Endothelial cell of umbilical vein (primary cell): ENCODE results near the gene TCF25. TPM values are rescaled to one million over a fixed set of nuclear protein-coding genes. Genes with fewer than 3 reads are reported as not detected.

Experiments used
- BruUV-seq: library from RNA; stranded (reverse); fragments of 400-500 nt; replicated peaks from 2 replicates; lab custom pipeline; 2021; lab: Mats Ljungman, UMichigan
- CTCF ChIA-PET: fragments of 300-600, 350-600 bp; sonication (Branson Sonifier 250); formaldehyde crosslinking; loops from one replicate; lab custom pipeline; 2021; ENCODE audit warnings: antibody characterized with exemption, inconsistent platforms; lab: Charles Lee
- POLR2A ChIA-PET: fragments of 300-600, 350-600 bp; sonication (Branson Sonifier 250); formaldehyde crosslinking; loops from one replicate; lab custom pipeline; 2021; ENCODE audit warnings: antibody characterized with exemption, inconsistent platforms; lab: Charles Lee
- DNase-seq: peaks from one replicate; pipeline ENCODE4 v3.0.0-alpha.2; 2011; ENCODE audit warnings: low read depth, low spot score
- FAIRE-seq: peaks from 2 replicates; lab custom pipeline; 2011; peaks lifted over from hg19 to GRCh38; lab: Jason Lieb, UNC
- H2AFZ ChIP-seq: 2 replicates; pipeline ENCODE4 v1.6.0; 2012; ENCODE audit warnings: low read depth, low read length, control low read depth, inconsistent platforms
- H3K27ac ChIP-seq: 2 replicates; pipeline ENCODE4 v1.5.1; 2011; ENCODE audit warnings: low read depth, mild to moderate bottlenecking, control low read depth, low read length, moderate library complexity; ENCODE audit not compliant: insufficient read depth
- H3K27me3 ChIP-seq, 2 experiments: 2 replicates each; pipeline versions ENCODE4 v1.6.0 to v1.6.1; 2011; ENCODE audit warnings: low read length in 2 of 2, mixed read lengths in 1 of 2; ENCODE audit not compliant: control insufficient read depth in 2 of 2, insufficient read depth in 2 of 2
- H3K36me3 ChIP-seq, 2 experiments: 2 replicates in 1 of 2; 3 replicates in 1 of 2; pipeline ENCODE4 v1.5.1; 2011; ENCODE audit warnings: low read length in 2 of 2, mild to moderate bottlenecking in 1 of 2, moderate library complexity in 1 of 2; ENCODE audit not compliant: control insufficient read depth in 2 of 2, insufficient read depth in 2 of 2; ENCODE audit errors: extremely low read depth in 1 of 2
- H3K4me1 ChIP-seq: 3 replicates; pipeline ENCODE4 v1.5.1; 2011; ENCODE audit warnings: mild to moderate bottlenecking, low read length; ENCODE audit not compliant: control insufficient read depth, insufficient read depth; ENCODE audit errors: extremely low read depth
- H3K4me2 ChIP-seq: 2 replicates; pipeline ENCODE4 v1.6.1; 2011; ENCODE audit warnings: low read length, control low read depth, mixed read lengths; ENCODE audit not compliant: insufficient read depth
- H3K4me3 ChIP-seq, 3 experiments: fragments of 200-600 bp in 1 of 3; sonication (generic), shearing (Covaris generic) in 1 of 3; replicated peaks in 1 of 3; 2 replicates each; pipeline ENCODE4 v1.5.1; 2011 to 2016; ENCODE audit warnings: control low read depth in 3 of 3, low read length in 3 of 3, mild to moderate bottlenecking in 2 of 3, inconsistent platforms in 1 of 3, low read depth in 1 of 3, moderate library complexity in 1 of 3; ENCODE audit not compliant: insufficient read depth in 1 of 3
- H3K79me2 ChIP-seq: 2 replicates; pipeline ENCODE4 v1.6.0; 2012; ENCODE audit warnings: low read length, inconsistent platforms; ENCODE audit not compliant: control insufficient read depth, insufficient read depth
- H3K9ac ChIP-seq: replicated peaks from 2 replicates; pipeline ENCODE3; 2011; ENCODE audit warnings: low read length, control low read depth; ENCODE audit not compliant: insufficient read depth; ENCODE audit errors: extremely low read depth
- H3K9me1 ChIP-seq: replicated peaks from 3 replicates; pipeline ENCODE4 v1.6.0; 2011; ENCODE audit warnings: mild to moderate bottlenecking, low read length; ENCODE audit not compliant: control insufficient read depth, insufficient read depth; ENCODE audit errors: extremely low read depth
- H3K9me3 ChIP-seq: replicated peaks from 2 replicates; pipeline ENCODE4 v1.5.1; 2012; ENCODE audit warnings: low read length, inconsistent platforms; ENCODE audit not compliant: control insufficient read depth, insufficient read depth
- H4K20me1 ChIP-seq: replicated peaks from 2 replicates; pipeline ENCODE3; 2011; ENCODE audit warnings: mild to moderate bottlenecking, low read length; ENCODE audit not compliant: control insufficient read depth, insufficient read depth; ENCODE audit errors: extremely low read depth
- EZH2 ChIP-seq: IDR thresholded peaks from 2 replicates; pipeline ENCODE4 v1.6.1; 2012; ENCODE audit warnings: borderline replicate concordance, low read depth, mild to moderate bottlenecking, moderate library complexity, low read length, inconsistent platforms; ENCODE audit not compliant: severe bottlenecking
- FOS ChIP-seq: IDR thresholded peaks from 2 replicates; pipeline ENCODE4 v1.6.1; 2011; ENCODE audit warnings: mild to moderate bottlenecking, low read length, moderate library complexity, borderline replicate concordance; ENCODE audit not compliant: insufficient read depth
- GATA2 ChIP-seq: IDR thresholded peaks from 2 replicates; pipeline ENCODE4 v1.7.0; 2011; ENCODE audit warnings: low read depth, mild to moderate bottlenecking, moderate library complexity, mixed read lengths, low read length; ENCODE audit not compliant: insufficient read length, insufficient read depth
- JUN ChIP-seq: IDR thresholded peaks from 2 replicates; pipeline ENCODE4 v1.6.1; 2011; ENCODE audit warnings: borderline replicate concordance, low read depth; ENCODE audit not compliant: insufficient read length, insufficient read depth
- MYC ChIP-seq: IDR thresholded peaks from one replicate; pipeline ENCODE4 v1.6.1; 2011; ENCODE audit warnings: mild to moderate bottlenecking, low read depth, low read length
- POLR2A ChIP-seq: IDR thresholded peaks from 2 replicates; pipeline ENCODE4 v1.6.1; 2012; ENCODE audit warnings: low read depth, mild to moderate bottlenecking, control low read depth, low read length
- POLR2AphosphoS5 ChIP-seq: IDR thresholded peaks from 2 replicates; pipeline ENCODE4 v1.6.1; 2012; ENCODE audit warnings: low read depth, mild to moderate bottlenecking, control low read depth, low read length, moderate library complexity; ENCODE audit not compliant: insufficient read depth
- dilution Hi-C: fragments of 300-500 bp; cut with MboI; formaldehyde crosslinking; loops from one replicate; pipeline ENCODE4 v1.15.0; 2019; ENCODE audit warnings: low sequenced_read_pairs; ENCODE audit not compliant: extremely low pct_ligation_motif_present
- intact Hi-C: fragments of 100-400 bp; cut with micrococcal nuclease; formaldehyde crosslinking; loops from one replicate; pipeline ENCODE4 v1.10.0; 2022
- polyA plus RNA-seq, 4 experiments: library from polyadenylated mRNA; depleted of rRNA in 3 of 4; stranded (reverse) in 3 of 4; unstranded in 1 of 4; fragments of >200 nt; gene quantifications; 2 replicates each; pipeline versions ENCODE4 v1.2.1 to v1.2.3, GENCODE V29; 2011 to 2012; ENCODE audit warnings: missing spikeins in 1 of 4
- total RNA-seq: library from RNA; stranded (reverse); gene quantifications from 2 replicates; pipeline ENCODE4 v1.2.3, GENCODE V29; 2021
- TF ChIP-seq, protein P1 (sequence below): IDR thresholded peaks from 2 replicates; pipeline ENCODE4 v1.6.1; 2011; ENCODE audit not compliant: insufficient read depth, insufficient read length
- TF ChIP-seq, protein P2 (sequence below), 2 donors: IDR thresholded peaks; 1 replicate in 1 of 2; 2 replicates in 1 of 2; pipeline ENCODE4 v1.5.1; 2011; ENCODE audit warnings: low read length in 2 of 2, mild to moderate bottlenecking in 2 of 2, moderate library complexity in 2 of 2, control low read depth in 1 of 2, inconsistent platforms in 1 of 2, low read depth in 1 of 2; ENCODE audit not compliant: insufficient read depth in 1 of 2; ENCODE audit errors: extremely low read depth in 1 of 2

The TCF25 gene
- total and polyA plus RNA-seq, 2 donors (not counting 3 experiments of a cell fraction or from before 2014, with no cell fraction given) = 193 to 234 TPM

DNA sequence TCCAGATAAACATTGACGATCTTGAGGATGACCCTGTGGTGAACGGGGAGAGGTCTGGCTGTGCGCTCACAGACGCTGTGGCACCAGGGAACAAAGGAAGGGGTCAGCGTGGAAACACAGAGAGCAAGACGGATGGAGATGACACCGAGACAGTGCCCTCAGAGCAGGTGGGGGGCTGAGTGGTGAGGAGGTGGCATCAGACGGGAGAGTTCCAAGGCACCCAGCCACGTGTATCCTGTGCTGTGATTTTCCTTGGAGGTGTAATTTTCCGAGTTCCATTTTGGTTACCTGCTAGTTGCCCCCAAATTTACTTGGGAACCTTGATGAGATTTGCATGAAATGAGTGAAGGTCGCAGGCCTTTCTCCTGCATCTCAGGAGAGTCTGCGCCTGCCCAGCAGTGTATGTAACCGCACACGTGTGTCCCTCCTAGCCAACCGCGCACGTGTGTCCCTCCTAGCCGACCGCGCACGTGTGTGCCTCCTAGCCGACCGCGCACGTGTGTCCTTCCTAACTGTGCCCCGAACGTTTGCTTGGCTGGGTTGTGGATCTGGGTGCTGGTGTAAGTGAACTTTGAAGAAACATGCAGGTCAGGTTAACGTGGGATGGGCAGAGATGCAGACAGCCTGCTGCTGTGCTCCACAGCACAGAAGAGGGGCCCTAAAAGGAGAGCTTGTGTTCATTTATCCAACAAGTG is 10.1 kb downstream of the TCF25 start:
- intact Hi-C loops = no loop called here
- no peak overlapping the region for H3K4me3 ChIP-seq
- no peaks in the 10 kb centered on the region for H3K27me3 ChIP-seq
- ChIA-PET CTCF (interaction anchor here (2.4 kb wide), 1 partner anchor 27 kb away, joined by 8 read pairs; no protein-coding TSS in a partner anchor), POLR2A (no interaction called here)
- H3K4me2 ChIP-seq = no peak overlapping the region
- no peak for DNase-seq
- no peak overlapping the region for H3K27ac ChIP-seq
- dilution Hi-C loops = no loop called here
- H4K20me1 ChIP-seq = no peaks in the 10 kb centered on the region
- no peak for FAIRE-seq
- H3K9me3 ChIP-seq = no peaks in the 10 kb centered on the region
- H3K36me3 ChIP-seq = peaks cover 20 to 50% of the 10 kb centered on the region in 2 experiments
- no peak overlapping the region for H3K9ac ChIP-seq
- H3K9me1 ChIP-seq = no peaks in the 10 kb centered on the region
- no TSS peak for BruUV-seq
- no peak for TF ChIP-seq POLR2A
- TF ChIP-seq POLR2AphosphoS5 = no peak
- TF ChIP-seq FOS = no peak
- TF ChIP-seq MYC = no peak
- TF ChIP-seq, protein P1, sequence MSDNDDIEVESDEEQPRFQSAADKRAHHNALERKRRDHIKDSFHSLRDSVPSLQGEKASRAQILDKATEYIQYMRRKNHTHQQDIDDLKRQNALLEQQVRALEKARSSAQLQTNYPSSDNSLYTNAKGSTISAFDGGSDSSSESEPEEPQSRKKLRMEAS = no peak
- TF ChIP-seq, protein P2, sequence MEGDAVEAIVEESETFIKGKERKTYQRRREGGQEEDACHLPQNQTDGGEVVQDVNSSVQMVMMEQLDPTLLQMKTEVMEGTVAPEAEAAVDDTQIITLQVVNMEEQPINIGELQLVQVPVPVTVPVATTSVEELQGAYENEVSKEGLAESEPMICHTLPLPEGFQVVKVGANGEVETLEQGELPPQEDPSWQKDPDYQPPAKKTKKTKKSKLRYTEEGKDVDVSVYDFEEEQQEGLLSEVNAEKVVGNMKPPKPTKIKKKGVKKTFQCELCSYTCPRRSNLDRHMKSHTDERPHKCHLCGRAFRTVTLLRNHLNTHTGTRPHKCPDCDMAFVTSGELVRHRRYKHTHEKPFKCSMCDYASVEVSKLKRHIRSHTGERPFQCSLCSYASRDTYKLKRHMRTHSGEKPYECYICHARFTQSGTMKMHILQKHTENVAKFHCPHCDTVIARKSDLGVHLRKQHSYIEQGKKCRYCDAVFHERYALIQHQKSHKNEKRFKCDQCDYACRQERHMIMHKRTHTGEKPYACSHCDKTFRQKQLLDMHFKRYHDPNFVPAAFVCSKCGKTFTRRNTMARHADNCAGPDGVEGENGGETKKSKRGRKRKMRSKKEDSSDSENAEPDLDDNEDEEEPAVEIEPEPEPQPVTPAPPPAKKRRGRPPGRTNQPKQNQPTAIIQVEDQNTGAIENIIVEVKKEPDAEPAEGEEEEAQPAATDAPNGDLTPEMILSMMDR (IDR thresholded peaks at IDR 0.05; ENCODE audit: extremely low read depth in 1 of 2, insufficient read depth in 1 of 2, low read depth in 1 of 2, low read length in 2 of 2) = no peak
- TF ChIP-seq EZH2 = no peak
- no peak for TF ChIP-seq JUN
- no peak for TF ChIP-seq GATA2
- no peaks in the 10 kb centered on the region for H3K4me1 ChIP-seq
- peaks cover 41% of the 10 kb centered on the region for H3K79me2 ChIP-seq
- no peak overlapping the region for H2AFZ ChIP-seq
